ENCODE results near the gene POLR1G. TPM values are rescaled to one million over a fixed set of nuclear protein-coding genes. Genes with fewer than 3 reads are reported as not detected.

The POLR1G gene, protein sequence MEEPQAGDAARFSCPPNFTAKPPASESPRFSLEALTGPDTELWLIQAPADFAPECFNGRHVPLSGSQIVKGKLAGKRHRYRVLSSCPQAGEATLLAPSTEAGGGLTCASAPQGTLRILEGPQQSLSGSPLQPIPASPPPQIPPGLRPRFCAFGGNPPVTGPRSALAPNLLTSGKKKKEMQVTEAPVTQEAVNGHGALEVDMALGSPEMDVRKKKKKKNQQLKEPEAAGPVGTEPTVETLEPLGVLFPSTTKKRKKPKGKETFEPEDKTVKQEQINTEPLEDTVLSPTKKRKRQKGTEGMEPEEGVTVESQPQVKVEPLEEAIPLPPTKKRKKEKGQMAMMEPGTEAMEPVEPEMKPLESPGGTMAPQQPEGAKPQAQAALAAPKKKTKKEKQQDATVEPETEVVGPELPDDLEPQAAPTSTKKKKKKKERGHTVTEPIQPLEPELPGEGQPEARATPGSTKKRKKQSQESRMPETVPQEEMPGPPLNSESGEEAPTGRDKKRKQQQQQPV
- total RNA-seq (2022; extraction: Qiagen RNA extraction): 41.9 to 52.7 TPM (median 46.6 TPM) in 5 replicates

DNA sequence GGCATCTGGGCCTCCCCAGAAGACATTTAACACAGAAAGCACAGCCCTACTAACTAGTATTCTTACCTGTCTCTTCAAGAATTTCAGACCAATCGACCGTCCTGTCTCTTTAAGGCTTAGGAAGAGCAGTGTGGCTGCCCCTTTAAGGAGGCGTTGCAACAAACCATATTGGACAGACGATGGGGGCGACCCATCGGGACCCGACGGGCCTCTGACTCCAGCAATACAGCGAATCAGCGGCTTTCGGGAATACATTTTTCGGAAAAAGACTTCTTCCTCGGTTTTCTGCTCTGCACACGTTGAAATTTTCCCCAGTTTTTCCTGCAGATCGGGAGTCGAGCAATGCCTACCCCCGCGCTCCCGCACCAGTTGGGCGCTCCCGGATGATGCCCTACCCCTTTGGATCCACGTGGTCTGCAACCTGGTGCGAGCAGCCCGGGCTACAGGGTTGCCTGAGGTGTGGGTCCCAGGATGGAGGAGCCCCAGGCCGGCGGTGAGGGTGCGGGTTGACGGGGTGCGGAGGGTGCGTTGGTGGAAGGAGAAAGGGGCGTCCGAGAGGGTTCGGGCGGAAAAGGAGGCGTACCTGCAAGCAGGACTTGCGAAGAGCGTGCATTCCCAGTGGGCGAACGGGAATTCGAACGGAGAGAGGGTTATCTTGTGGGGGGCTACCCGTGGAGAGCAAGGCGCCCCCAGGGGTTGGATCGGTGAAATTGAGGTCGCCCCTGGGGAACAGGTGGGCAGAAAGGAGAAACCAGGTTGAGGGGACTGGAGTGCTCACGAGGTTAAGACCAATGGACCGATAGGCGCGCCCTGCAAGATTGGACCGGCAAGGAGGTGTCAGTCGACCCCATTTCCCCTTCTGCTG is at the start of gene POLR1G:
TSS of gene POLR1G (plus strand) at position 419 of the 865 bp plus-strand sequence. CDS start at position 472, 53 bp downstream.

DNA sequence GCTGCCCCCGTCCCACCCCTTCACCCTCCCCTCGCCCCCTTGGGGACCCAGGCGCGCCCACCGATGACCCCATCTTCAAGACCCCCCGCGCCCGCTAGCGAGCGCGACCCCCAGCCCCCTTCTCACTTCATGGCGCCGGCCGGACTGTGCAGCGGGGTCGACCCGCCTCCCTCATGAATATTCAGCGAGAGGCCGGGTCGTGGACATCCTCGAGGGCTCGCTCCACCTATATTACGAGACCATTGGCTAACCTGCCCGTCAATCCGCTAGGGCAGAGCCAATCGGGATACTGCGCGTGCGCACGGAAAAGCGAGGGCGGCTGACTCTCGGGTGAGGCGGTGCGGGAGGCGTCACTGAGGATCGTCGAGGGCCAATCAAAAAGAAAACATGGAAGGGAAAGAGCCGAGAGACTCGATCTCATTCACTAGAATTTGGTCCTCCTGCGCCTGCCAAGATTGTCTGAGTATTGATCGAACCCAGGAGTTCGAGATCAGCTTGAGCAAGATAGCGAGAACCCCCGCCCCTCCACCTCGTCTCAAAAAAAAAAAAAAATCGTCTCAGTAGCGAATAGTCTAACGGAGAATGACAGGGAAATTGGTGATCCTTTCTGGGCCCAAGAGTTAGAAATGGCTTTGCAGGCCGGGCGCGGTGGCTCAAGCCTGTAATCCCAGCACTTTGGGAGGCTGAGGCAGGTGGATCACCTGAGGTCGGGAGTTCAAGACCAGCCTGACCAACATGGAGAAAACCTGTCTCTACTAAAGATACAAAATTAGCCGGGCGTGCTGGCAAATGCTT is 35.8 kb upstream of the POLR1G start, which contains the start of gene ERCC2:
TSS of gene ERCC2 (minus strand) at position 164 of the 795 bp plus-strand sequence. CDS start at position 131, 33 bp downstream.

DNA sequence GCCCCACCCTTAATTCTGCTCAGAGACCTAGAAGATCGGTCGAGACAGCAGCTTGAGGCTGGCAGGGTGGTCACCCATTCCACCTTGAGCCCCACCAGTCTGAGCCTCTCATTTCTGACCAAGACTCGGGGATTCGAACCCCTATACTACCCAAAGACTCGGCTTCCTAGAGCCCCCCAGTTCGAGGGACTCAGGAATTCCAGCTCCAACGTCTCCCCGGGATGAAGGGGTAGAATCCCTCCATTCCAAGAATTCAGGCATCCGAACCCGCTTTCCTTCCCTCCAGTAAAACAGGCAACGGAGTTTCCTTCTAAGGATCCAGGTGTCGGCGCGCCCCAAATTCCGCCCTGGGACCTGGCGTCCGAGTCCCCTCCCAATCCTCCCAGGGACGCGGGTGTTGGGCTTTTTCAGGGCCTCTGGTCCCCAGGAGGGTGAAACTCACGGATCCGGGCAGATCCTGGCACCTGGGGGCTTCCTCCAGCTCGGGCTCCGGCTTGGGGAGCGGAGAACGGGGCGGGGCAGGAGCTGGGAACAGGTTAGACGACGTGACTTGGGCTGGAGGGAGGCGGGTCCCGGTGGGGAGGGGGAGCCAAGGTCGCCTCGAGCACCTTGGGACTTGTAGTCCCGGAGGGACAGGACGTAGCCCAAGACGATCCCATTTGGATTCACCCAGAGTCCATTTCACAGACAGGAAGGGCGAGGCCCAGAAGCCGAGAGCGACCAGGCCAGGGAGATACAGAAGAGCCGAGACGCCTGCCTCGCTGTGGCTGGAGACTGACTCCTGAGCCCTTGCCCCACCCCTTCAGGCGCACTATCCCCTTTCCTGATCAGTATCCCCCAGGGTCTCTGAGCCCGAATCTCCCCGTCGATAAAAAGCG is 1.6 kb upstream of the POLR1G start, which contains the start of gene PPP1R13L:
TSS of gene PPP1R13L (minus strand) at position 513 of the 878 bp plus-strand sequence. CDS start 6,751 bp downstream, outside the sequence.

DNA sequence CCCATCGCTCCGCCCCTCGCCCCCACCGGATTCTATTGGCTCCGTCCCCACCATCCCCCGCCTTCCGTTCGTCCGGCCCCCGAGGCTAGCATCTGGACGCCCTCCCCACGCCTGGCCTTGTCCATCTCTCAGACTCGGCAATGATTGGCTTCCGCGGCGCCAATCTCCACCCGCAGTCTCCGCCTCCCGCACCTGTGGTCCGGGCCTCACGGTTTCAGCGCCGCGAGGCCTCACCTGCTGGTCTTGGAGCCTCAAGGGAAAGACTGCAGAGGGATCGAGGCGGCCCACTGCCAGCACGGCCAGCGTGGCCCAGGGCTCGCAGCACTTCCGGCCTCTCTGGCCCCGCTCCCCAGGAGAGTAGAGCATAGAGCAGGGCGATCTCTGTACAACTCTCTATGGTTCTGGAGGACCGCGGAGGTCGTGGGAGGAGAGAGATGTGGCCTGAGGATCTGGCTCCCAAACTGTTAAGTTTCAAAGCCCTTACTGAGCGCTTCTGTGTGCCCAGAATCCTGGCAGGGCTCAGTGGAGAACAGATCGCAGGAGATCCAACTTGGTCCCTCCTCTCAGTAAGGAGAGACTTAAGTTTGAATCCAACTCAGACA is 17.2 kb downstream of the POLR1G start, which contains the start of gene ERCC1:
TSS of gene ERCC1 (minus strand) at position 329 of the 602 bp plus-strand sequence. CDS start 543 bp downstream, outside the sequence.

Other genes with a start within 250 kb of the POLR1G start
- 0.09 to 0.21 TPM (median 0.10 TPM) in 5 replicates for gene NKPD1, start 245.7 kb upstream of the POLR1G start, total RNA-seq (2022; extraction: Qiagen RNA extraction)
- gene TRAPPC6A, start 228.4 kb upstream of the POLR1G start, total RNA-seq (2022; extraction: Qiagen RNA extraction): 39.2 to 45.1 TPM (median 43.3 TPM) in 5 replicates
- gene BLOC1S3, start 227.9 kb upstream of the POLR1G start, total RNA-seq (2022; extraction: Qiagen RNA extraction): 10.7 to 15.5 TPM (median 14.7 TPM) in 5 replicates
- gene EXOC3L2, start 161.2 kb upstream of the POLR1G start, total RNA-seq (2022; extraction: Qiagen RNA extraction): 0.58 to 1.8 TPM (median 1.3 TPM) in 5 replicates
- 5.7 to 7.3 TPM (median 6.4 TPM) in 5 replicates for gene MARK4, start 155.4 kb upstream of the POLR1G start, total RNA-seq (2022; extraction: Qiagen RNA extraction)
- gene CKM, start 83.8 kb upstream of the POLR1G start, total RNA-seq (2022; extraction: Qiagen RNA extraction): not detected in 5 replicates
- gene KLC3, start 65.9 kb upstream of the POLR1G start, total RNA-seq (2022; extraction: Qiagen RNA extraction): 0.62 to 1.1 TPM (median 0.85 TPM) in 5 replicates
- 10.7 to 15.6 TPM (median 12.6 TPM) in 5 replicates for gene ERCC2, start 36.1 kb upstream of the POLR1G start, total RNA-seq (2022; extraction: Qiagen RNA extraction)
- 29.4 to 40.5 TPM (median 30.3 TPM) in 5 replicates for gene PPP1R13L, start 1.6 kb upstream of the POLR1G start, total RNA-seq (2022; extraction: Qiagen RNA extraction)
- gene ERCC1, start 17.3 kb downstream of the POLR1G start, total RNA-seq (2022; extraction: Qiagen RNA extraction): 127 to 168 TPM (median 156 TPM) in 5 replicates
- 11.7 to 21.6 TPM (median 17.1 TPM) in 5 replicates for gene FOSB, start 61.4 kb downstream of the POLR1G start, total RNA-seq (2022; extraction: Qiagen RNA extraction)
- gene RTN2, start 90.4 kb downstream of the POLR1G start, total RNA-seq (2022; extraction: Qiagen RNA extraction): 9.0 to 13.7 TPM (median 11.1 TPM) in 5 replicates
- 6.4 to 8.3 TPM (median 7.8 TPM) in 5 replicates for gene PPM1N, start 91.8 kb downstream of the POLR1G start, total RNA-seq (2022; extraction: Qiagen RNA extraction)
- gene VASP, start 100.8 kb downstream of the POLR1G start, total RNA-seq (2022; extraction: Qiagen RNA extraction): 120 to 159 TPM (median 139 TPM) in 5 replicates
- gene OPA3, start 178.2 kb downstream of the POLR1G start, total RNA-seq (2022; extraction: Qiagen RNA extraction): 11.0 to 18.1 TPM (median 16.8 TPM) in 5 replicates
- 0.06 to 0.13 TPM (median 0.10 TPM) in 5 replicates for gene GPR4, start 195.6 kb downstream of the POLR1G start, total RNA-seq (2022; extraction: Qiagen RNA extraction)
- 19.2 to 28.2 TPM (median 25.7 TPM) in 5 replicates for gene EML2, start 232.8 kb downstream of the POLR1G start, total RNA-seq (2022; extraction: Qiagen RNA extraction)